GM12878 (cell line): ENCODE results near the gene SNAPC4.

Source experiments
- ATF7 ChIP-seq: fragments of 450-650 bp; IDR thresholded peaks from 2 replicates; pipeline ENCODE4 v1.6.1; 2016; ENCODE audit warnings: low read depth, mild to moderate bottlenecking
- BHLHE40 ChIP-seq, 2 experiments: fragments of 450-650 bp in 1 of 2; IDR thresholded peaks; 2 replicates each; pipeline ENCODE4 v1.6.1; 2011 to 2017; ENCODE audit warnings: low read depth in 2 of 2, borderline replicate concordance in 1 of 2, improper control_type of control experiment in 1 of 2, low read length in 1 of 2, mild to moderate bottlenecking in 1 of 2
- CEBPB ChIP-seq, 2 experiments: fragments of 150-350 bp in 1 of 2; IDR thresholded peaks; 2 replicates each; pipeline ENCODE4 v1.6.1; 2012 to 2014; ENCODE audit warnings: low read depth in 2 of 2, low read length in 2 of 2, borderline replicate concordance in 1 of 2, inconsistent platforms in 1 of 2
- EZH2 ChIP-seq: IDR thresholded peaks from 2 replicates; pipeline ENCODE4 v1.6.1; 2012; ENCODE audit warnings: low read depth, mild to moderate bottlenecking, control low read depth, inconsistent platforms, low read length, borderline replicate concordance; ENCODE audit not compliant: control insufficient read depth
- POLR2AphosphoS5 ChIP-seq: IDR thresholded peaks from 2 replicates; pipeline ENCODE4 v1.6.1; 2011; ENCODE audit warnings: mild to moderate bottlenecking, low read length, inconsistent platforms
- TF ChIP-seq, protein P1 (sequence below): fragments of 450-650 bp; IDR thresholded peaks from 2 replicates; pipeline ENCODE4 v1.6.1; 2016; ENCODE audit warnings: mild to moderate bottlenecking

- no peak for TF ChIP-seq CEBPB (IDR thresholded peaks at IDR 0.05; ENCODE audit: borderline replicate concordance in 1 of 2, low read depth in 2 of 2, low read length in 2 of 2)
- TF ChIP-seq, protein P1, sequence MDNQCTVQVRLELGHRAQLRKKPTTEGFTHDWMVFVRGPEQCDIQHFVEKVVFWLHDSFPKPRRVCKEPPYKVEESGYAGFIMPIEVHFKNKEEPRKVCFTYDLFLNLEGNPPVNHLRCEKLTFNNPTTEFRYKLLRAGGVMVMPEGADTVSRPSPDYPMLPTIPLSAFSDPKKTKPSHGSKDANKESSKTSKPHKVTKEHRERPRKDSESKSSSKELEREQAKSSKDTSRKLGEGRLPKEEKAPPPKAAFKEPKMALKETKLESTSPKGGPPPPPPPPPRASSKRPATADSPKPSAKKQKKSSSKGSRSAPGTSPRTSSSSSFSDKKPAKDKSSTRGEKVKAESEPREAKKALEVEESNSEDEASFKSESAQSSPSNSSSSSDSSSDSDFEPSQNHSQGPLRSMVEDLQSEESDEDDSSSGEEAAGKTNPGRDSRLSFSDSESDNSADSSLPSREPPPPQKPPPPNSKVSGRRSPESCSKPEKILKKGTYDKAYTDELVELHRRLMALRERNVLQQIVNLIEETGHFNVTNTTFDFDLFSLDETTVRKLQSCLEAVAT = no peak
- TF ChIP-seq POLR2AphosphoS5 = no peak
- no peak for TF ChIP-seq BHLHE40 (IDR thresholded peaks at IDR 0.05; ENCODE audit: borderline replicate concordance in 1 of 2, low read depth in 2 of 2, low read length in 1 of 2)
- TF ChIP-seq EZH2 = no peak
- TF ChIP-seq ATF7 = no peak
These were observed 41.1 kb downstream of the SNAPC4 start for GRCh38 chr9:136358888-136359287.
